Activated CD8-positive, alpha-beta T cell treated with anti-CD3 and anti-CD28 coated beads for 36 hours (primary cell): ENCODE results near the gene HPCAL4. TPM values are rescaled to one million over a fixed set of nuclear protein-coding genes. Genes with fewer than 3 reads are reported as not detected.

Experiments
- ATAC-seq: fragments of 200-7000 bp; cut with Tn5 transposase; one replicate; pipeline ENCODE4 v1.10.0; 2021; ENCODE audit warnings: mild to moderate bottlenecking, moderate library complexity
- CTCF ChIA-PET: fragments of 350-600 bp; sonication (Branson Sonifier 250); formaldehyde crosslinking; loops from one replicate; lab custom pipeline; 2021; ENCODE audit warnings: antibody characterized with exemption; lab: Charles Lee
- POLR2A ChIA-PET: fragments of 350-600 bp; sonication (Branson Sonifier 250); formaldehyde crosslinking; loops from one replicate; lab custom pipeline; 2021; ENCODE audit warnings: antibody characterized with exemption; lab: Charles Lee
- DNase-seq: peaks from one replicate; pipeline ENCODE4 v3.0.0-alpha.2; 2020
- H3K27ac Mint-ChIP-seq: one replicate; pipeline ENCODE4 v1.8.0; 2021; ENCODE audit warnings: mild to moderate bottlenecking, mixed read lengths
- H3K27me3 Mint-ChIP-seq: one replicate; pipeline ENCODE4 v1.8.0; 2021; ENCODE audit warnings: mixed read lengths
- H3K36me3 Mint-ChIP-seq: one replicate; pipeline ENCODE4 v1.8.0; 2021; ENCODE audit warnings: low read depth, mixed read lengths
- H3K4me1 Mint-ChIP-seq: one replicate; pipeline ENCODE4 v1.8.0; 2021; ENCODE audit warnings: low read depth, mixed read lengths
- H3K4me3 Mint-ChIP-seq: one replicate; pipeline ENCODE4 v1.8.0; 2021; ENCODE audit warnings: mild to moderate bottlenecking, moderate library complexity, mixed read lengths
- H3K9me3 Mint-ChIP-seq: one replicate; pipeline ENCODE4 v1.8.0; 2021; ENCODE audit warnings: mixed read lengths
- CTCF ChIP-seq: fragments of 200-600 bp; IDR thresholded peaks from one replicate; pipeline ENCODE4 v1.8.0; 2022; ENCODE audit warnings: antibody characterized with exemption, mild to moderate bottlenecking
- intact Hi-C: fragments of 100-400 bp; cut with micrococcal nuclease; formaldehyde crosslinking; loops from one replicate; pipeline ENCODE4 v1.10.0; 2022
- total RNA-seq, 2 experiments: library from RNA; stranded (reverse); gene quantifications; one replicate each; pipeline ENCODE4 v1.2.3, GENCODE V29; 2021

HPCAL4 gene
- total RNA-seq, 2 experiments from 2014 or later = 2.8 to 3.0 TPM

GRCh38 chr1:39733161-39733560 lies 41.9 kb upstream of the HPCAL4 start:
- intact Hi-C loops = no loop called here
- H3K27me3 Mint-ChIP-seq = peaks cover 41% of the 10 kb centered on the region
- peak; percentile 26 for DNase-seq
- H3K27ac Mint-ChIP-seq = no peak overlapping the region
- peaks cover 18% of the 10 kb centered on the region for H3K4me1 Mint-ChIP-seq
- no peaks in the 10 kb centered on the region for H3K36me3 Mint-ChIP-seq
- ChIA-PET POLR2A (interaction anchor here (1.6 kb wide), 1 partner anchor 32 kb away, joined by 4 read pairs; no protein-coding TSS in a partner anchor), CTCF (interaction anchor here (0.9 to 1.5 kb wide), 2 partner anchors 13 to 330 kb away, joined by 3 to 5 read pairs; no protein-coding TSS in a partner anchor)
- H3K9me3 Mint-ChIP-seq = no peaks in the 10 kb centered on the region
- no peak for TF ChIP-seq CTCF
- no peak for ATAC-seq
- no peak overlapping the region for H3K4me3 Mint-ChIP-seq

GRCh38 chr1:39732730-39733129 lies 41.5 kb upstream of the HPCAL4 start:
- ChIA-PET CTCF (interaction anchor here (0.9 kb wide), 1 partner anchor 330 kb away, joined by 3 read pairs; no protein-coding TSS in a partner anchor), POLR2A (no interaction called here)
- Mint-ChIP-seq H3K36me3 (no peaks in the 10 kb centered on the region), H3K27me3 (peaks cover 45% of the 10 kb centered on the region), H3K4me3 (no peak overlapping the region), H3K27ac (no peak overlapping the region), H3K9me3 (no peaks in the 10 kb centered on the region), H3K4me1 (peaks cover 19% of the 10 kb centered on the region)
- TF ChIP-seq CTCF = no peak
- intact Hi-C loops = no loop called here
- ATAC-seq (no peak), DNase-seq (no peak)

GRCh38 chr1:39729842-39730241 lies 38.6 kb upstream of the HPCAL4 start:
- Mint-ChIP-seq H3K9me3 (no peaks in the 10 kb centered on the region), H3K4me3 (no peak overlapping the region), H3K27me3 (peaks cover 56% of the 10 kb centered on the region), H3K4me1 (peaks cover 11% of the 10 kb centered on the region), H3K36me3 (no peaks in the 10 kb centered on the region), H3K27ac (no peak overlapping the region)
- no peak for ATAC-seq
- intact Hi-C loops = no loop called here
- POLR2A ChIA-PET = no interaction called here
- DNase-seq = no peak
- CTCF ChIA-PET = interaction anchor here (1.0 to 1.1 kb wide), 2 partner anchors 10 to 123 kb away, joined by 3 to 4 read pairs; no protein-coding TSS in a partner anchor
- no peak for TF ChIP-seq CTCF

GRCh38 chr1:39729030-39729429 lies 37.8 kb upstream of the HPCAL4 start:
- H3K27ac Mint-ChIP-seq = no peak overlapping the region
- POLR2A ChIA-PET = no interaction called here
- H3K4me3 Mint-ChIP-seq = no peak overlapping the region
- CTCF ChIA-PET = interaction anchor here (0.8 to 1.1 kb wide), 3 partner anchors 9 to 123 kb away, joined by 3 to 4 read pairs (median 3); no protein-coding TSS in a partner anchor
- no peak for ATAC-seq
- H3K27me3 Mint-ChIP-seq = peaks cover 62% of the 10 kb centered on the region
- no peak for TF ChIP-seq CTCF
- H3K36me3 Mint-ChIP-seq = no peaks in the 10 kb centered on the region
- intact Hi-C loops = no loop called here
- peaks cover 11% of the 10 kb centered on the region for H3K4me1 Mint-ChIP-seq
- no peak for DNase-seq
- no peaks in the 10 kb centered on the region for H3K9me3 Mint-ChIP-seq

- POLR2A ChIA-PET = no interaction called here
- no peak for ATAC-seq
- no peaks in the 10 kb centered on the region for H3K9me3 Mint-ChIP-seq
- H3K4me3 Mint-ChIP-seq = no peak overlapping the region
- peaks cover 9% of the 10 kb centered on the region for H3K4me1 Mint-ChIP-seq
- no peaks in the 10 kb centered on the region for H3K36me3 Mint-ChIP-seq
- intact Hi-C loops = no loop called here
- peaks cover 57% of the 10 kb centered on the region for H3K27me3 Mint-ChIP-seq
- no peak for DNase-seq
- CTCF ChIA-PET = interaction anchor here (1.3 to 1.5 kb wide), 2 partner anchors 69 to 122 kb away, joined by 3 to 6 read pairs; no protein-coding TSS in a partner anchor
- no peak overlapping the region for H3K27ac Mint-ChIP-seq
- TF ChIP-seq CTCF = no peak
These were observed 36.7 kb upstream of the HPCAL4 start for GRCh38 chr1:39727932-39728317.
